Placental pericyte (primary cell): ENCODE measurements around the gene DCAF8L2. TPM values are rescaled to one million over a fixed set of nuclear protein-coding genes. Genes with fewer than 3 reads are reported as not detected.

Experiments used
- total RNA-seq: library from RNA; depleted of rRNA; stranded (reverse); fragments of >200 nt; gene quantifications from 2 replicates; pipeline ENCODE4 v1.2.3, GENCODE V29; 2012

Gene DCAF8L2
- total RNA-seq: not detected in 2 replicates

DNA sequence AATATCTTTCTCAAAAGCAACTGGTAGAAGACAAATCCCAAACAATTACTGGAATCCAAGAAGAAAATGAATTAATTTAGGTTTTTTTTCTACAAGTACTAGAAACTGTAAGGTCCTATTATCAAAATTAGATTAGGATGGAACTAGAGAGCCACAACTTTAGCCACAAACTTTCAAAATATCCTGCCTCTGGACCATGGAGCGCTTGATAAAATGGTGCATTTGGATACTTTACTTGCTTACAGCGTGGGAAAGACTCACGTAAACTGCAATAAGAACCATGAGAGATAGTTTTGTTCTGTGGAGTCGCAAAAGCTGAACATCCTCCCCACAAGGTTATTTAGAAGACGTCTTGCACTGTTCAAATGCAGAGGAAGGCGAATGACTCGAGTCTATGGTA lies at the start of gene DCAF8L2:
Gene DCAF8L2 (plus strand): TSS at position 301 of the 400 bp plus-strand sequence. CDS start 156,552 bp downstream, outside the sequence.

Other genes with a start within 250 kb of the DCAF8L2 start
- gene PPP4R3C, start 127.0 kb upstream of the DCAF8L2 start, total RNA-seq: not detected in 2 replicates
- gene MAGEB10, start 217.6 kb downstream of the DCAF8L2 start, total RNA-seq: not detected in 2 replicates